GM12874 (cell line): ENCODE data around the gene STAC.

ENCODE experiments used
- TF ChIP-seq, protein P1 (sequence below): IDR thresholded peaks from 2 replicates; pipeline ENCODE4 v1.5.1; 2011; ENCODE audit warnings: low read depth, mild to moderate bottlenecking, control low read depth, low read length, moderate library complexity; ENCODE audit not compliant: insufficient read depth

Gene STAC

DNA sequence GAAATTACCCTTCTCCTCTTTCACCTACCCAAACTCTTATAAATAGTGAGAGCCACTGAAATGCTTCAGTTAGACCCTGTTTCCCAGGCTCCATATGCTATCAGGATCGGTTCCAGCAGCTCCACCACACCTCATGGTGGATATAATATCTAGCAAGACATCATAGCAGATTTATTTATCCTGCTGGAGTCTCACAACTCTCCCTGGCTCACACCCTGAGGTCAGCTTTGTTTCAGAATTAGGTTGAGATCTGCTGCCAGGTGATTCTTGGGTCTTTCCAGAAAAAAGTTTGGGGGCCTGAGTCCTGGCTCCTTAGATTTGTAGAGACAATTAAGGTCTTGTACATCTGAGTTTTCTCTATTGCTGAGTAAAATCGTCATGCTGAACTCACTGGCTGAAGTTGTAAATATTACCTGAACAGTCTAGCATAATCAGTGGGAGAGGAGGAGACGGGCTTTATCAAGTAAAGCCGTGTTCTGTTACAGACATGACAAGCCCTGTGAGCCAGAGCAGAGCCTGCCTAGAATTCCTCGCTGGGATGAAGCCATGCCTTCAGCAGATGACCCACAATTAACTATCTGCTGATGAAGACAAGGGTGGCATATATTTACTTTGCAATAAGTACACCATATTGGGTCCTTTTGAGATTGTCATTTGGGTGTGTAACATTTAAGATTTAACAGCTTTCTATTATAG, 131.6 kb downstream of the STAC start:
- TF ChIP-seq, protein P1, sequence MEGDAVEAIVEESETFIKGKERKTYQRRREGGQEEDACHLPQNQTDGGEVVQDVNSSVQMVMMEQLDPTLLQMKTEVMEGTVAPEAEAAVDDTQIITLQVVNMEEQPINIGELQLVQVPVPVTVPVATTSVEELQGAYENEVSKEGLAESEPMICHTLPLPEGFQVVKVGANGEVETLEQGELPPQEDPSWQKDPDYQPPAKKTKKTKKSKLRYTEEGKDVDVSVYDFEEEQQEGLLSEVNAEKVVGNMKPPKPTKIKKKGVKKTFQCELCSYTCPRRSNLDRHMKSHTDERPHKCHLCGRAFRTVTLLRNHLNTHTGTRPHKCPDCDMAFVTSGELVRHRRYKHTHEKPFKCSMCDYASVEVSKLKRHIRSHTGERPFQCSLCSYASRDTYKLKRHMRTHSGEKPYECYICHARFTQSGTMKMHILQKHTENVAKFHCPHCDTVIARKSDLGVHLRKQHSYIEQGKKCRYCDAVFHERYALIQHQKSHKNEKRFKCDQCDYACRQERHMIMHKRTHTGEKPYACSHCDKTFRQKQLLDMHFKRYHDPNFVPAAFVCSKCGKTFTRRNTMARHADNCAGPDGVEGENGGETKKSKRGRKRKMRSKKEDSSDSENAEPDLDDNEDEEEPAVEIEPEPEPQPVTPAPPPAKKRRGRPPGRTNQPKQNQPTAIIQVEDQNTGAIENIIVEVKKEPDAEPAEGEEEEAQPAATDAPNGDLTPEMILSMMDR: no peak

DNA sequence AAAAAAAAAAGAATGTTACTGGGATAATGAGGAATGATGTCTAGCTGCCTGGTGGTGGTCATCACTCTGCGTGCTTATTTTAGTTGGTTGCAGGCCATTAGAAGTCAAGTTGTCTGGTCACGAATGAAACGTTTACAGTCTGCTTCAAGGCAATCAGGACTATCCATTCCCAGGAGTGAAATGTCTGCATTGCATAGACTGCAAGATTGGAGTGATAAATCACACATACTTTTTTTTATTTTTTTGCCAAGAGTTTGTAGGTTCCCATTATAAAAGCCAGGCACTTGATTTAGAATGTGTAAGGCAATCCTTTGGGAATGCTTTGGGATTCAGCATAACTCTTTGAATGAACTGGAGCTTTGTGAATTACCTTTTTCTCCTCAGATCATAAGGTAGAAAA, 132.3 kb downstream of the STAC start:
- TF ChIP-seq, protein P1: no peak

DNA sequence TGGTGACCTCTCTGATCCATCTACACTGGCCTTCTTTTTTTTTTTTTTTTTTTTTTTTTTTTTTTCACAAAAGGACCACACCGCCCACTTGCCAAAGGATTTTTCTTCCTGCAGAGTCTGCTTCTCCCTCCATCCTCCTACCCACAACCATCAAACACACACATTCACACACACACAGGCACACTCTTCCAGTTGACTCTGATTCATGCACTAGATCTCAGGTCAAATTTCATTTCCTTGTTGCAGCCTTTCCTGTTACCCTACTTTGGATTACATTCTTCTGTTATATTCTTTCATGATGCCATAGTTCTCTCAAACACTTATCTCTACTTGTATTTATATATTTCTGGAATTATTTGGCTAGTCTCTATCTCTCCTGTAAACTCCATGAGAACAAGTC, 133.9 kb downstream of the STAC start:
- TF ChIP-seq, protein P1: no peak

DNA sequence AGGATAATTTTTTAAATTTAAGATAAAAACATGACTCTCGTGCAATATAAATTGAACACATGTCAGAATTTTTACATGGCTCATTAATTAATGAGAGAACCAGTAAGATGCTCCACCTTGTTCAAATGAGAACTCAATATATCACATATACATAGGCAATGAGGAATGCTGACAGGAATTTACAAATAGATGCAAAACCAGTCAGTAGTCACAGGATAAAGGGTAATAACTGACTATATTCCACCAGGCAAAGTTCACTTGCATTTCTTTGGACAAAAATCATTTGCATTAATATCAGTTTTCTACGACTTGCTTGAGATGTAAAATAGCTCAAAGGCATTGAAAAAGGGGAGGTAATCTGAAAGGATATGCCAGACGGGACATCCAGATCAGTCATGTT, 139.4 kb downstream of the STAC start:
- TF ChIP-seq, protein P1: no peak

DNA sequence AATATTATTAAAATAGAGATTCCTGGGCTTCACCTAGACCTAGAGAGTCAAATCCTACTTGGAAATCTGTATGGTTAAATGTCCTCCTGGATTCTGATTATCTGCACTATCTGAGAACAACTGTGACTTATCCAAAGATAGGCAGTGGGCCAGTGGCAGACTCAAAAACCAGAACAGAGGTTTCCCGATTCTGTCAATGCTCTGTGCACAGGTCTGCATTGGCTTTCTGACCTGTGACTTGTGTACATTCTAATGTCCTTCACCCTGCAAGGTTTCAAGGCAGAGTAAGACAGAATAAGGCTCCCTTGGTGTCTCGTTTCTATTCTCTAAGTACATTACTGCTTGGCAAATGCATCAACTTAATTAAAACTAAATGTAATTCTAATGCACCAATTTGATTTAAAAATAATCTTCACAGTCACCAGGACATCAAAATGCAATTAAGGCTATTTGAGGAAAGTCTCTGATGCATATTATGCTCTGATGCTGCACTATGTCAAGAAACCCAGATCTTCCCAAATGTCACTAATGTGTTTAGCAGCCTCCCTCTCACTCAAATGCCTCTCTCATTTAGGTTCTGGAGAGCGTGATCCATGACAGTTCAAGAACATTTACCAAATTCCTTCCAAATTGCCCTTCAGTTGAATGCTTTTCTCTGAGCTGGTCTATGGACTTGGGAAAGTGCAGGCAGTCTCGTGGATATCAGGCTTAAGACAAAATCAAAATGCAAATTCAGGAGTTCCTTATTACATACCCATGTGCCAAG, 140.1 kb downstream of the STAC start:
- TF ChIP-seq, protein P1: no peak

DNA sequence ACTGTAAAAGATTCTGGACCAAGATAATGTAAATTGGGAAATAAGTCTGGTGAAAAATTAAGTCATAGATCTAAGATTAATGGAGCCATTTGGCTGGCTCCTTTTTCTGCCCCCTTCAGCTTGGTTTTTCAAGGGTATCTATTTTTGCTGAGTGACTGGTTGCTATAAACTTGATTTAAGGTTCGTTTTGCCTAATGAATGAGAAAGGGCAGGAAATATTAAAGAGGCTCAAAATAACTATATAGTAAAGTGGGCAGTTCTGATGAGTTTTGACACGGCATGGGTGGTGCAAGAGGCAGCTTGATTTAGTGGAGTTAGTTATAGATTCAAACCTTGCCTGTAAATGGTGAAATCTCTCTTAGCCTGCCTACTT, 140.7 kb downstream of the STAC start:
- TF ChIP-seq, protein P1: no peak

DNA sequence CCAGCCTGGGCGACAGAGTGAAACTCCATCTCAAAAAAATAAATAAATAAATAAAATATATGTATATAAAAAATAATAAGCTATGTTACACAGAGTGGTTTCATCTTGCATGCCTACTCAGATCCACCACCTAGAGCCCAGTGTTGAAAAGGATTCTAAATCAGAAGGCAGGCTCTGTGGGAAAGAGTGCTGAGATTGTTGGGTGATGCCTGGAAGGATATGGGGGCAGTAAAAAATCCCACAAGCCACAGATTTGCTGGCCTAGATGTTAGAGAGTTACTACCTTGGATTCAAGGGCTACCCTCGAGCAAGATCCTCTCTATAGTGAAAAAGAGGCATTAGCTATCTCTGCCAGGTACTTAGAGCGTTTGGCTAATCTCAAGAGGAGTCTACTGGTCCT, 144.3 kb downstream of the STAC start:
- TF ChIP-seq, protein P1: no peak
